ENCODE measurements around the gene DKC1.
A peak's percentile ranks its signal among the peaks of the same experiment; 100 is the strongest.

DNA sequence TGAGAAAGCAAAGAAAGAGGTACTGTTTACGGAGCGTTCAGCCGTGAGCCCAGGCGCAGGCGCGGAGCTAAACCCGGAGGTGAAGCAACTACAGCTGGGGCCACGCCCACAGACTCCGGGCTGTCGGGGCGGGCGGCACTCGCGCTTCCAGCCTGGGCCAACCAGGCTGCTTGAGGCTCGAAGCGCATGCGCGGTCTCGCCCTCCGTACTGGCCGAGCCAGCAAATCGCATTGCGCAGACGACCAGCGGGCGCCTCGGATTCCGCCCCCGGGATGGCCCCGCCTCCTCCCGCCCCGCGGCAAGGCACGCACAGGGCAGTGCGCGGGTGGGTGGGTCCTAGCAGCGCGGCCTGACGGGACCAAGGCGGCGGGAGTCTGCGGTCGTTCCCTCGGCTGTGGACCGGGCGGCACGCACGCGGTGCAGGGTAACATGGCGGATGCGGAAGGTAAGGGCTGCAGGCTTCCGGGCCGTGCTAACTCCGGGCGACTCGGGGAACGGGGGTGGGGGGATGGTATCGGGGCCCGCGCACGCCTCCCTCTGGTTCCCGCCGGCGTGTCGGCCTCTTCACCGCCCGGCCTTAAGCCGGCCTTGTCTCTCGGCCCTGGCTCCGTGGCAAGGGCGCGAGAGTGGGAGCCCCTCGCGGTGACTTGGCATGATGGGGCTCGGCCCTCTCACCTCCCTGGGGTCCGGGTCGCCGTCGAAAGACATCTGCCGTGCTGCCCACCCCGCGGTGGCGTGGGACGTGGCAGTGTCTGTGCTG, at the start of gene DKC1:
- peak; percentile 63 for TF ChIP-seq POLR2A (IDR thresholded peaks at IDR 0.05; ENCODE audit: low read depth, low read length)
- TF ChIP-seq, protein P1, sequence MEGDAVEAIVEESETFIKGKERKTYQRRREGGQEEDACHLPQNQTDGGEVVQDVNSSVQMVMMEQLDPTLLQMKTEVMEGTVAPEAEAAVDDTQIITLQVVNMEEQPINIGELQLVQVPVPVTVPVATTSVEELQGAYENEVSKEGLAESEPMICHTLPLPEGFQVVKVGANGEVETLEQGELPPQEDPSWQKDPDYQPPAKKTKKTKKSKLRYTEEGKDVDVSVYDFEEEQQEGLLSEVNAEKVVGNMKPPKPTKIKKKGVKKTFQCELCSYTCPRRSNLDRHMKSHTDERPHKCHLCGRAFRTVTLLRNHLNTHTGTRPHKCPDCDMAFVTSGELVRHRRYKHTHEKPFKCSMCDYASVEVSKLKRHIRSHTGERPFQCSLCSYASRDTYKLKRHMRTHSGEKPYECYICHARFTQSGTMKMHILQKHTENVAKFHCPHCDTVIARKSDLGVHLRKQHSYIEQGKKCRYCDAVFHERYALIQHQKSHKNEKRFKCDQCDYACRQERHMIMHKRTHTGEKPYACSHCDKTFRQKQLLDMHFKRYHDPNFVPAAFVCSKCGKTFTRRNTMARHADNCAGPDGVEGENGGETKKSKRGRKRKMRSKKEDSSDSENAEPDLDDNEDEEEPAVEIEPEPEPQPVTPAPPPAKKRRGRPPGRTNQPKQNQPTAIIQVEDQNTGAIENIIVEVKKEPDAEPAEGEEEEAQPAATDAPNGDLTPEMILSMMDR (IDR thresholded peaks at IDR 0.05; ENCODE audit: extremely low read depth in 1 of 2, insufficient read depth in 1 of 2, low read depth in 1 of 2, low read length in 2 of 2) = peak in 1 of 2 donors; percentile 9
- TF ChIP-seq POLR2AphosphoS5 (IDR thresholded peaks at IDR 0.05; ENCODE audit: insufficient read depth, low read depth, low read length) = no peak
- TF ChIP-seq EZH2 (IDR thresholded peaks at IDR 0.05; ENCODE audit: borderline replicate concordance, low read depth, low read length, severe bottlenecking) = no peak

All from endothelial cell of umbilical vein (primary cell).